IMR-90 (cell line): ENCODE measurements around the gene TMEM45B. TPM values are rescaled to one million over a fixed set of nuclear protein-coding genes. Genes with fewer than 3 reads are reported as not detected.

ENCODE experiments used
- ATAC-seq: fragments of 200-7000 bp; cut with Tn5 transposase; 2 replicates; pipeline ENCODE4 v1.9.1; 2020; ENCODE audit warnings: low read depth, mild to moderate bottlenecking, moderate library complexity
- BruUV-seq: library from RNA; stranded (reverse); fragments of 400-500 nt; replicated peaks from 2 replicates; lab custom pipeline; 2021; lab: Mats Ljungman, UMichigan
- CTCF ChIA-PET: fragments of 300-600 bp; formaldehyde crosslinking; extraction: SDS; loops from one replicate; lab custom pipeline; 2021; ENCODE audit warnings: antibody characterized with exemption; lab: Yijun Ruan, JAX
- POLR2A ChIA-PET: fragments of 300-600 bp; sonication (Branson Sonifier 250); formaldehyde crosslinking; loops from one replicate; lab custom pipeline; 2022; ENCODE audit warnings: antibody characterized with exemption; ENCODE audit not compliant: unreplicated experiment; lab: Charles Lee
- DNase-seq: peaks from one replicate; pipeline ENCODE4 v3.0.0; 2013
- H2AFZ ChIP-seq: replicated peaks from 2 replicates; pipeline ENCODE3; 2013; ENCODE audit warnings: low read length, mild to moderate bottlenecking; ENCODE audit not compliant: poor library complexity
- H2AK5ac ChIP-seq: 2 replicates; pipeline ENCODE4 v1.6.1; 2013; ENCODE audit warnings: low read depth, low read length, inconsistent platforms
- H2AK9ac ChIP-seq: replicated peaks from 2 replicates; pipeline ENCODE3; 2013; ENCODE audit warnings: mild to moderate bottlenecking, low read depth, low read length, moderate library complexity; ENCODE audit not compliant: poor library complexity
- H2BK120ac ChIP-seq: 2 replicates; pipeline ENCODE4 v1.6.1; 2013; ENCODE audit warnings: low read depth, low read length, inconsistent platforms
- H2BK15ac ChIP-seq: 3 replicates; pipeline ENCODE4 v1.6.1; 2013; ENCODE audit warnings: low read depth, low read length, inconsistent platforms
- H2BK20ac ChIP-seq: 2 replicates; pipeline ENCODE4 v1.6.1; 2013; ENCODE audit warnings: low read depth, mild to moderate bottlenecking, inconsistent platforms, low read length, moderate library complexity
- H2BK5ac ChIP-seq: 2 replicates; pipeline ENCODE4 v1.6.1; 2013; ENCODE audit warnings: mild to moderate bottlenecking, low read depth, low read length, inconsistent platforms; ENCODE audit not compliant: poor library complexity, severe bottlenecking
- H3K14ac ChIP-seq: replicated peaks from 2 replicates; pipeline ENCODE4 v1.6.1; 2013; ENCODE audit warnings: low read depth, low read length, inconsistent platforms
- H3K18ac ChIP-seq: 2 replicates; pipeline ENCODE4 v1.6.1; 2013; ENCODE audit warnings: low read depth, low read length, control low read depth
- H3K23ac ChIP-seq: 2 replicates; pipeline ENCODE4 v1.6.1; 2013; ENCODE audit warnings: low read depth, low read length, inconsistent platforms
- H3K27ac ChIP-seq: 2 replicates; pipeline ENCODE4 v1.5.1; 2013; ENCODE audit warnings: mild to moderate bottlenecking, control low read depth, low read length; ENCODE audit not compliant: insufficient read depth
- H3K27me3 ChIP-seq: 2 replicates; pipeline ENCODE4 v1.6.1; 2013; ENCODE audit warnings: low read length; ENCODE audit not compliant: control insufficient read depth, insufficient read depth
- H3K36me3 ChIP-seq: 2 replicates; pipeline ENCODE4 v1.6.1; 2013; ENCODE audit warnings: low read length, mixed read lengths; ENCODE audit not compliant: control insufficient read depth, insufficient read depth
- H3K4ac ChIP-seq: 2 replicates; pipeline ENCODE4 v1.6.1; 2013; ENCODE audit warnings: low read depth, low read length, inconsistent platforms
- H3K4me1 ChIP-seq: 2 replicates; pipeline ENCODE4 v1.6.1; 2013; ENCODE audit warnings: low read length, mixed read lengths; ENCODE audit not compliant: control insufficient read depth, insufficient read depth
- H3K4me2 ChIP-seq: 2 replicates; pipeline ENCODE4 v1.6.1; 2013; ENCODE audit warnings: low read depth, mild to moderate bottlenecking, control low read depth, low read length, moderate library complexity
- H3K4me3 ChIP-seq: 2 replicates; pipeline ENCODE4 v1.5.1; 2013; ENCODE audit warnings: low read depth, mild to moderate bottlenecking, control low read depth, low read length, moderate library complexity; ENCODE audit not compliant: insufficient read depth
- H3K56ac ChIP-seq: 2 replicates; pipeline ENCODE4 v1.6.1; 2013; ENCODE audit warnings: low read length, inconsistent platforms; ENCODE audit not compliant: insufficient read depth; ENCODE audit errors: extremely low read depth
- H3K79me1 ChIP-seq, 2 experiments: 2 replicates each; pipeline ENCODE4 v1.6.1; 2013; ENCODE audit warnings: low read length in 2 of 2, inconsistent platforms in 1 of 2, low read depth in 1 of 2
- H3K9ac ChIP-seq: 2 replicates; pipeline ENCODE4 v1.6.1; 2013; ENCODE audit warnings: low read depth, low read length, control low read depth
- H3K9me1 ChIP-seq: 2 replicates; pipeline ENCODE4 v1.6.1; 2013; ENCODE audit warnings: low read length, inconsistent platforms; ENCODE audit not compliant: insufficient read depth
- H3K9me3 ChIP-seq: 2 replicates; pipeline ENCODE4 v1.6.1; 2013; ENCODE audit warnings: low read length; ENCODE audit not compliant: control insufficient read depth, insufficient read depth
- H4K20me1 ChIP-seq: 2 replicates; pipeline ENCODE4 v1.6.1; 2013; ENCODE audit warnings: low read length, inconsistent platforms; ENCODE audit not compliant: insufficient read depth
- H4K5ac ChIP-seq: 2 replicates; pipeline ENCODE4 v1.6.1; 2013; ENCODE audit warnings: mild to moderate bottlenecking, low read depth, low read length, control low read depth
- H4K8ac ChIP-seq, 2 experiments: 2 replicates each; pipeline ENCODE4 v1.6.1; 2013; ENCODE audit warnings: low read depth in 2 of 2, low read length in 2 of 2, control low read depth in 1 of 2, inconsistent platforms in 1 of 2
- H4K91ac ChIP-seq: 2 replicates; pipeline ENCODE4 v1.6.1; 2013; ENCODE audit warnings: low read depth, low read length, inconsistent platforms; ENCODE audit not compliant: insufficient read depth
- SMC3 ChIP-seq: fragments of 150-350 bp; IDR thresholded peaks from 2 replicates; pipeline ENCODE4 v1.6.1; 2016; ENCODE audit warnings: low read depth, mild to moderate bottlenecking, antibody characterized with exemption, low read length, moderate library complexity
- WGBS, 2 experiments: methylation state at CpG; one replicate each; pipeline versions ENCODE4 v1.1.5 to v1.1.7; 2013; ENCODE audit warnings: missing lambda C conversion rate in 2 of 2; ENCODE audit not compliant: insufficient read length in 1 of 2; ENCODE audit errors: extremely low coverage in 2 of 2; 5-methylcytosine and 5-hydroxymethylcytosine counted together
- dilution Hi-C: fragments of 300-500 bp; cut with HindIII; formaldehyde crosslinking; loops from one replicate; pipeline ENCODE4 v1.14.3; 2018; ENCODE audit warnings: low sequenced_read_pairs; ENCODE audit not compliant: unreplicated experiment
- in situ Hi-C: fragments of 300-500 bp; cut with MboI; formaldehyde crosslinking; loops from 3 replicates; pipeline ENCODE4 v1.14.3; 2019; ENCODE audit warnings: low sequenced_read_pairs, inconsistent platforms, mixed read lengths
- intact Hi-C: fragments of 100-400 bp; cut with micrococcal nuclease; formaldehyde crosslinking; loops from 2 replicates; pipeline ENCODE4 v1.10.0; 2022
- polyA plus RNA-seq, 3 experiments: library from polyadenylated mRNA; depleted of rRNA; stranded (reverse); fragments of >200 nt; gene quantifications; 2 replicates each; pipeline ENCODE4 v1.2.3, GENCODE V29; 2012; ENCODE audit warnings: low replicate concordance in 1 of 3
- total RNA-seq: library from RNA; depleted of rRNA; stranded (reverse); fragments of >200 nt; gene quantifications from 2 replicates; pipeline ENCODE4 v1.2.3, GENCODE V29; 2012

TMEM45B gene
- total and polyA plus RNA-seq, 2 of the 4 experiments (the other 2 are of a cell fraction), result not detected

GRCh38 chr11:129849447-129850130 lies 33.9 kb downstream of the TMEM45B start:
- no peak overlapping the region for H4K5ac ChIP-seq
- peaks cover 9% of the 10 kb centered on the region for H3K9me1 ChIP-seq
- no peak overlapping the region for H2BK15ac ChIP-seq
- ChIA-PET CTCF (no interaction called here), POLR2A (no interaction called here)
- no peak overlapping the region for H2AK5ac ChIP-seq
- no peak overlapping the region for H3K4me3 ChIP-seq
- no peak overlapping the region for H2AFZ ChIP-seq
- H2BK120ac ChIP-seq, result no peak overlapping the region
- peaks cover 13% of the 10 kb centered on the region for H3K4me1 ChIP-seq
- DNase-seq (no peak), ATAC-seq (no peak)
- H3K18ac ChIP-seq, result no peak overlapping the region
- dilution Hi-C loops, result no loop called here
- no peak overlapping the region for H3K14ac ChIP-seq
- no peak overlapping the region for H2AK9ac ChIP-seq
- no peak overlapping the region for H3K23ac ChIP-seq
- WGBS, 2 experiments, result 90% methylated on average over 4 of the region's 15 CpGs; no CpG with 5 or more reads in 1 of the 2 experiments
- no peak overlapping the region for H3K4me2 ChIP-seq
- H3K9ac ChIP-seq, result no peak overlapping the region
- no peak overlapping the region for H3K27ac ChIP-seq
- TF ChIP-seq SMC3, result no peak
- no peak overlapping the region for H4K8ac ChIP-seq
- H2BK20ac ChIP-seq, result no peak overlapping the region
- H3K79me1 ChIP-seq, result no peaks in the 10 kb centered on the region
- no peak overlapping the region for H2BK5ac ChIP-seq
- peaks cover 4% of the 10 kb centered on the region; the same call in 1 of the 2 replicates for H4K20me1 ChIP-seq
- H3K36me3 ChIP-seq, result no peaks in the 10 kb centered on the region
- H3K27me3 ChIP-seq, result peaks cover 25% of the 10 kb centered on the region
- H3K4ac ChIP-seq, result no peak overlapping the region
- no peaks in the 10 kb centered on the region for H3K9me3 ChIP-seq
- no peak overlapping the region for H4K91ac ChIP-seq
- no peak overlapping the region for H3K56ac ChIP-seq
- BruUV-seq, result no TSS peak
- in situ Hi-C loops, result no loop called here
- intact Hi-C loops, result no loop called here
